Naive thymus-derived CD4-positive, alpha-beta T cell (primary cell): ENCODE results near the gene CCDC88A. TPM values are rescaled to one million over a fixed set of nuclear protein-coding genes. Genes with fewer than 3 reads are reported as not detected.
A peak's percentile ranks its signal among the peaks of the same experiment; 100 is the strongest.

ENCODE experiments used
- ATAC-seq: fragments of 150-1000 bp; cut with Tn5 transposase; 2 replicates; pipeline ENCODE4 v1.10.0; 2021; ENCODE audit warnings: mild to moderate bottlenecking, moderate library complexity
- CTCF ChIA-PET: fragments of 350-600 bp; sonication (Branson Sonifier 250); formaldehyde crosslinking; loops from one replicate; lab custom pipeline; 2021; ENCODE audit warnings: antibody characterized with exemption; lab: Charles Lee
- POLR2A ChIA-PET: fragments of 350-600 bp; sonication (Branson Sonifier 250); formaldehyde crosslinking; loops from one replicate; lab custom pipeline; 2021; ENCODE audit warnings: antibody characterized with exemption, inconsistent platforms; lab: Charles Lee
- DNase-seq, 9 donors: peaks; one replicate each; pipeline versions ENCODE4 v3.0.0 to v3.0.0-alpha.2; 2020 to 2022; ENCODE audit warnings: mixed read lengths in 1 of 9
- H3K27ac ChIP-seq: one replicate; pipeline ENCODE4 v1.7.0; 2013; ENCODE audit warnings: mild to moderate bottlenecking, low read depth, low read length, moderate library complexity
- H3K27me3 ChIP-seq, 2 donors: one replicate each; pipeline ENCODE4 v1.7.0; 2013; ENCODE audit warnings: low read length in 2 of 2, mild to moderate bottlenecking in 2 of 2, moderate library complexity in 2 of 2; ENCODE audit not compliant: control insufficient read depth in 2 of 2, insufficient read depth in 2 of 2
- H3K36me3 ChIP-seq, 3 experiments: 1 replicate in 2 of 3; 2 replicates in 1 of 3; pipeline ENCODE4 v1.7.0; 2013; ENCODE audit warnings: low read length in 3 of 3, mild to moderate bottlenecking in 3 of 3, moderate library complexity in 1 of 3; ENCODE audit not compliant: insufficient read depth in 3 of 3, control insufficient read depth in 2 of 3
- H3K4me1 ChIP-seq, 2 donors: one replicate each; pipeline ENCODE4 v1.7.0; 2013; ENCODE audit warnings: low read length in 2 of 2, mild to moderate bottlenecking in 2 of 2, moderate library complexity in 1 of 2; ENCODE audit not compliant: control insufficient read depth in 2 of 2, insufficient read depth in 2 of 2
- H3K4me3 ChIP-seq: 2 replicates; pipeline ENCODE4 v1.7.0; 2013; ENCODE audit warnings: mild to moderate bottlenecking, low read length
- H3K9me3 ChIP-seq, 3 experiments: 1 replicate in 2 of 3; 2 replicates in 1 of 3; pipeline ENCODE4 v1.7.0; 2013; ENCODE audit warnings: low read length in 3 of 3; ENCODE audit not compliant: control insufficient read depth in 2 of 3
- H3K27ac Mint-ChIP-seq, 9 donors: one replicate each; pipeline ENCODE4 v1.8.0; 2020 to 2022; ENCODE audit warnings: mixed read lengths in 9 of 9, mild to moderate bottlenecking in 8 of 9, moderate library complexity in 5 of 9, inconsistent platforms in 2 of 9
- H3K27me3 Mint-ChIP-seq, 5 donors: one replicate each; pipeline ENCODE4 v1.8.0; 2021 to 2022; ENCODE audit warnings: mixed read lengths in 5 of 5, mild to moderate bottlenecking in 1 of 5
- H3K36me3 Mint-ChIP-seq, 5 donors: one replicate each; pipeline ENCODE4 v1.8.0; 2020 to 2022; ENCODE audit warnings: mixed read lengths in 5 of 5, mild to moderate bottlenecking in 3 of 5, inconsistent platforms in 1 of 5
- H3K4me1 Mint-ChIP-seq, 7 donors: one replicate each; pipeline ENCODE4 v1.8.0; 2020 to 2022; ENCODE audit warnings: mixed read lengths in 7 of 7, mild to moderate bottlenecking in 3 of 7, inconsistent platforms in 1 of 7
- H3K4me3 Mint-ChIP-seq, 10 donors: one replicate each; pipeline ENCODE4 v1.8.0; 2020 to 2022; ENCODE audit warnings: mild to moderate bottlenecking in 10 of 10, mixed read lengths in 10 of 10, moderate library complexity in 6 of 10, inconsistent platforms in 2 of 10
- H3K9me3 Mint-ChIP-seq, 11 donors: one replicate each; pipeline ENCODE4 v1.8.0; 2020 to 2022; ENCODE audit warnings: mixed read lengths in 11 of 11, mild to moderate bottlenecking in 4 of 11, inconsistent platforms in 1 of 11, moderate library complexity in 1 of 11
- intact Hi-C, 2 donors: fragments of 100-400 bp; cut with micrococcal nuclease; formaldehyde crosslinking; loops; one replicate each; pipeline ENCODE4 v1.15.1; 2023
- polyA plus RNA-seq, 2 donors: library from polyadenylated mRNA; unstranded; fragments of 300-500 nt; fragmentation: Illumina TruSeq; gene quantifications; one replicate each; pipeline ENCODE4 v1.2.3, GENCODE V29; 2021
- total RNA-seq, 6 experiments: library from RNA in 5 of 6; stranded (reverse) in 5 of 6; gene quantifications; 1 replicate in 5 of 6; 2 replicates in 1 of 6; pipeline ENCODE4 v1.2.3 and lab custom pipeline; 2021 to 2026

The CCDC88A gene
- total and polyA plus RNA-seq, 7 experiments from 2014 or later = 1.2 to 53.3 (median 15.9) TPM

GRCh38 chr2:55371376-55371775, 48.3 kb downstream of the CCDC88A start:
- H3K4me3 Mint-ChIP-seq = no peak overlapping the region
- H3K36me3 Mint-ChIP-seq = peaks cover 0 to 16% (median 8%) of the 10 kb centered on the region in 5 donors
- H3K27ac Mint-ChIP-seq = no peak overlapping the region
- CTCF ChIA-PET = interaction anchor here (0.7 kb wide), 1 partner anchor 1553 kb away, joined by 3 read pairs; no protein-coding TSS in a partner anchor
- POLR2A ChIA-PET = no interaction called here
- H3K4me3 ChIP-seq = no peak overlapping the region
- peaks cover 0 to 2% (median 0%) of the 10 kb centered on the region in 7 donors for H3K4me1 Mint-ChIP-seq
- H3K27me3 ChIP-seq = no peaks in the 10 kb centered on the region
- DNase-seq = no peak
- no peaks in the 10 kb centered on the region for H3K27me3 Mint-ChIP-seq
- no peak for ATAC-seq
- intact Hi-C loops = no loop called here
- no peaks in the 10 kb centered on the region for H3K36me3 ChIP-seq
- no peaks in the 10 kb centered on the region for H3K9me3 Mint-ChIP-seq
- H3K4me1 ChIP-seq = no peaks in the 10 kb centered on the region
- H3K27ac ChIP-seq = no peak overlapping the region
- H3K9me3 ChIP-seq = no peaks in the 10 kb centered on the region

DNA sequence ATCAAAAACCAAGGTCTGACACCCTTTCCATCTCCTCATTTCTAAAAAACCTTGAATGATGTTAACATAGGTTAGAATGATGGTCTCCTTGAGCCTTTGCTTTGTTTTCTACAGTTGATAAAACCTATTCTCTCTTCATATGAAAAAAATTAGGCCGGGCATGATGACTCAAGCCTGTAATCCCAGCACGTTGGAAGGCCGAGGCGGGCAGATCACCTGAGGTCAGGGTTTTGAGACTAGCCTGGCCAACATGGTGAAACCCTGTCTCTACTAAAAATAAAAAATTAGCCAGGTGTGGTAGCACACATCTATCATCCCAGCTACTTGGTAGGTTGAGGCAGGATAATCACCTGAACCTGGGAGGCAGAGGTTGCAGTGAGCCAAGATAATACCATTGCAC, 49.4 kb downstream of the CCDC88A start:
- ChIA-PET POLR2A (no interaction called here), CTCF (no interaction called here)
- Mint-ChIP-seq H3K36me3 (peaks cover 0 to 16% (median 8%) of the 10 kb centered on the region in 5 donors), H3K4me1 (peaks cover 0 to 2% (median 0%) of the 10 kb centered on the region in 7 donors), H3K27ac (no peak overlapping the region), H3K27me3 (no peaks in the 10 kb centered on the region), H3K4me3 (no peak overlapping the region), H3K9me3 (no peaks in the 10 kb centered on the region)
- Histone ChIP-seq H3K27me3 (no peaks in the 10 kb centered on the region), H3K9me3 (no peaks in the 10 kb centered on the region), H3K4me3 (no peak overlapping the region), H3K27ac (no peak overlapping the region), H3K36me3 (no peaks in the 10 kb centered on the region), H3K4me1 (no peaks in the 10 kb centered on the region)
- intact Hi-C loops = no loop called here
- DNase-seq (no peak), ATAC-seq (no peak)

DNA sequence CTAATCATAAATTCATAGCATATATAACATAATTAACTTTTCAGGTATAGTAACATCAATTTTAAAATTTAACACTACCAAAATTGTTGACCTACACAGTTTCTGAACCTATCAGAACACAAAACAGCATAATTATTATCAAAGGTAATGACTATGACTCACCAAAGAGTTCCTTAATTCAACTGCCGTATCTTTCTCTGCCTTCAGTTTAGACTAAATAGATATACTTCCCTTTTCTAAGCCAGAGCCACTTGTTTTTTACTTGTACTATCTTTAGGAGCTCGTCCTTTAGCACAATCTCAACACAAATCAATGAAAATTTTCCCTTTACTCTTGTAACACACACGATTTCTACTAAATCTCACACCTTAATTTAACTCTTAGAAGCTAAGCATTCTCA, 54.4 kb downstream of the CCDC88A start:
- peaks cover 0 to 1% (median 0%) of the 10 kb centered on the region in 7 donors for H3K4me1 Mint-ChIP-seq
- H3K4me3 Mint-ChIP-seq = no peak overlapping the region
- POLR2A ChIA-PET = interaction anchor here (0.5 kb wide), 1 partner anchor 70 kb away, joined by 4 read pairs; no protein-coding TSS in a partner anchor
- no peaks in the 10 kb centered on the region for H3K36me3 ChIP-seq
- no peaks in the 10 kb centered on the region for H3K4me1 ChIP-seq
- ATAC-seq = peak; percentile 46
- H3K4me3 ChIP-seq = no peak overlapping the region
- H3K27me3 Mint-ChIP-seq = peaks cover 0 to 1% (median 0%) of the 10 kb centered on the region in 5 donors
- no peaks in the 10 kb centered on the region for H3K9me3 ChIP-seq
- intact Hi-C loops = no loop called here
- peaks cover 0 to 16% (median 3%) of the 10 kb centered on the region in 5 donors for H3K36me3 Mint-ChIP-seq
- DNase-seq = no peak
- H3K27ac Mint-ChIP-seq = no peak overlapping the region
- CTCF ChIA-PET = no interaction called here
- no peaks in the 10 kb centered on the region for H3K9me3 Mint-ChIP-seq
- H3K27ac ChIP-seq = no peak overlapping the region
- no peaks in the 10 kb centered on the region for H3K27me3 ChIP-seq

DNA sequence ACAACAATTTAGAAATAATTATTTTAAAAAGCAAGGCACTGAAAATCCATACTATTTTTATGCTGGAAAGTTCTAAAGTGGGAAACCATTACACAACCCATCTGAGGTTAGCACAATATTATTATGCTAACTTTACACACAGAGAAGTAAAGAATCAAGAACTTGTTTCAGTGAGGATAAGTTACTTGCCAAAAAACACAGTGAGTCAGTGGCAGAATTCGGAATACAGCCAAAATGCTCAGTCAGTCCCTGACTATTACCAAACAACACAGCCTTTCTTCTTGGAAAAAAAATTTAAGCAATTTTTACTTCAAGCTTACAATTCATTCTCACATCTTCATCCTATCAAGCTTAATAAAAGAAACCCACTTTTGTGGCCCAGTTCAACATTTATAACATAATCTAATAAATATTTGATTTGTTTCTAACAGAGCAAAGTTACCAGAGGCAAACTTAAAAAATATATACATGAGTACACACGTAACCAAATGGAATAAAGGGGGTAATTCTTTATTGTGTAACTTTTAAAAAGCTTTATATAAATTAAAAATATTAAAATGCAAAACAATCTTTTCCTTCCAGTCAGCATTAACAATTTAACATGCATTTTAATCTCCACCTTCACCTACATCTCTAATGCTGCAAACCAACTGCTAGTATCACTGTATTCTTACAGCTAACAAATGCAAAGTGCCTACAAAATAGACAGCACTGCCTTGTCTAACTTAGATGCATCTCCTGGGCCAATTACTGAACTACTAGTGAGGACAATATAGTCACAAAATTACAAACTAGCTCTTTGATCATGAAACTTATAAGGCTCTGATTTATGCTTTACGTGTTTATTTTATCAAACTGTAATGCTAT, 55.2 kb downstream of the CCDC88A start:
- POLR2A ChIA-PET = no interaction called here
- peaks cover 0 to 1% (median 0%) of the 10 kb centered on the region in 5 donors for H3K27me3 Mint-ChIP-seq
- intact Hi-C loops = no loop called here

GRCh38 chr2:55363636-55364035, 56.0 kb downstream of the CCDC88A start:
- H3K27me3 ChIP-seq = no peaks in the 10 kb centered on the region
- H3K36me3 ChIP-seq = no peaks in the 10 kb centered on the region
- Mint-ChIP-seq H3K4me3 (no peak overlapping the region), H3K36me3 (peaks cover 0 to 9% (median 0%) of the 10 kb centered on the region in 5 donors), H3K27me3 (peaks cover 0 to 1% (median 0%) of the 10 kb centered on the region in 5 donors), H3K4me1 (peaks cover 0 to 1% (median 0%) of the 10 kb centered on the region in 7 donors), H3K9me3 (no peaks in the 10 kb centered on the region), H3K27ac (no peak overlapping the region)
- no peaks in the 10 kb centered on the region for H3K4me1 ChIP-seq
- H3K4me3 ChIP-seq = no peak overlapping the region
- no peak for ATAC-seq
- ChIA-PET POLR2A (no interaction called here), CTCF (interaction anchor here (0.8 kb wide), 1 partner anchor 11 kb away, joined by 3 read pairs; no protein-coding TSS in a partner anchor)
- no peak overlapping the region for H3K27ac ChIP-seq
- no peak for DNase-seq
- intact Hi-C loops = no loop called here
- H3K9me3 ChIP-seq = no peaks in the 10 kb centered on the region

More for the DNA sequence above, 55.2 kb downstream of the CCDC88A start:
- H3K36me3 ChIP-seq = no peaks in the 10 kb centered on the region
- ATAC-seq (no peak), DNase-seq (no peak)
- Mint-ChIP-seq H3K4me3 (no peak overlapping the region), H3K9me3 (no peaks in the 10 kb centered on the region), H3K36me3 (peaks cover 0 to 9% (median 0%) of the 10 kb centered on the region in 5 donors), H3K4me1 (peaks cover 0 to 1% (median 0%) of the 10 kb centered on the region in 7 donors), H3K27ac (no peak overlapping the region)
- H3K4me3 ChIP-seq = no peak overlapping the region
- H3K27ac ChIP-seq = no peak overlapping the region
- CTCF ChIA-PET = interaction anchor here (0.8 kb wide), 1 partner anchor 10 kb away, joined by 3 read pairs; no protein-coding TSS in a partner anchor
- no peaks in the 10 kb centered on the region for H3K4me1 ChIP-seq
- no peaks in the 10 kb centered on the region for H3K27me3 ChIP-seq
- H3K9me3 ChIP-seq = no peaks in the 10 kb centered on the region

DNA sequence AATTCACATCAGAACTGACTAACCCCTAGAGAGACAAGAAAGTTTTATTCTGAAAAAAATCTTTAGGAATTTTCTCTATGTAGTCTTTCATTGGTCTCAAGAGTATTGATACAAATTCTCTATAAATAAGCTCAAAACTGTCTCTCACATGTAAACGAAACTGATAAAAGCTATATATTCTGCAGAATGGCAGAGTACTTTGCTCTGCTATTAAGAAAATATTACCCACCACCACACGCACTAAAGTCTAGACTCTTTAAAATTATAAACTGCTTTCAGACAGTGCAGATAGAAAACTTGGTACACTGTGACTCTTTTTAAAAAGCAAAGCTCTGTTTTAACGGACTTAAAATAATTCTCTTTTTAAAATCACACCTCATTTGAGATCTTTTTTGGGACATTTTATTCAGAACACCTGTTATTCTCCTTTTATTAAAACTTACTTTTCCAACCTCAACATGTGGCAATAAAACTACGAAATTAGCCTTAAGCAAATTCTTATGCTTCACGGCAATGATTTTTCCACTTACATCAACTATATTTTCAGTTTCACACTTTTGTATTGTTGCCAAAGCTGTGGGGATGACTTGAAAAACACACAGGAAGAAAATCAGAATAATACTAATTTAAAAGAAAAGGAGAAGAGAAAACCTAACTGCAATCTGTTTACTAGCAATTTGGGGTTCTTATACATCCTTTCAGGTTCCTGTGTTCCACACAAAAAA, 58.0 kb downstream of the CCDC88A start:
- DNase-seq (no peak), ATAC-seq (no peak)
- Histone ChIP-seq H3K27me3 (no peaks in the 10 kb centered on the region), H3K27ac (no peak overlapping the region), H3K4me1 (no peaks in the 10 kb centered on the region), H3K4me3 (no peak overlapping the region), H3K36me3 (no peaks in the 10 kb centered on the region), H3K9me3 (no peaks in the 10 kb centered on the region)
- intact Hi-C loops = no loop called here
- H3K4me1 Mint-ChIP-seq = peaks cover 0 to 1% (median 0%) of the 10 kb centered on the region in 7 donors
- no peaks in the 10 kb centered on the region for H3K9me3 Mint-ChIP-seq
- peaks cover 0 to 13% (median 0%) of the 10 kb centered on the region in 5 donors for H3K36me3 Mint-ChIP-seq
- H3K4me3 Mint-ChIP-seq = no peak overlapping the region
- ChIA-PET CTCF (no interaction called here), POLR2A (no interaction called here)
- H3K27ac Mint-ChIP-seq = no peak overlapping the region
- peaks cover 0 to 1% (median 0%) of the 10 kb centered on the region in 5 donors for H3K27me3 Mint-ChIP-seq
